GM18861 (cell line): ENCODE data around the gene FLYWCH2.

Source experiments
- ATAC-seq: cut with Tn5 transposase; IDR thresholded peaks from one replicate; pipeline ENCODE4 v1.9.1; 2021; ENCODE audit not compliant: unreplicated experiment

FLYWCH2 gene

GRCh38 chr16:2853531-2854073 lies 29.4 kb upstream of the FLYWCH2 start:
- no peak for ATAC-seq

- no peak for ATAC-seq
Measured at GRCh38 chr16:2854700-2855309, 28.2 kb upstream of the FLYWCH2 start.

DNA sequence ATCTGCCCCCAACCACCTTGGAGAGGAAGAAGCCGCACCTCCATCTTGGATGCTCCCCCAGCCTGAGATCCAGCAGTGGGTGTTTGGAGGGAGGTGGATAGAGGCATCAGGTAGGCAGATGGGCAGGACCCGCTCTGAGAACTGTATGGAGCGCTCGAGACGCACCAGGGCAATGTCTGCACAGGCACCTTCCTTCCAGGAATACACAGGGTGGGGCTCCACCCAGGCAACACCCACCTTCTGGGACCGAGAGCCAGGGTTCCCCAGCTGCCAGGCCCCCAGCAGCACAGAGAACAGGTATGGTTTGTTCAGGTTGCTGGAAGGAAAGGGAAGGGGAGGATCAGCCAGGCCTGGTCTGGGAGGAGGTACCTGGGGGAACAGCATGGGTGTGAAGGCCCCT lies 27.5 kb upstream of the FLYWCH2 start:
- ATAC-seq = no peak

- ATAC-seq = no peak
Measured at GRCh38 chr16:2856061-2856670, 26.8 kb upstream of the FLYWCH2 start.

DNA sequence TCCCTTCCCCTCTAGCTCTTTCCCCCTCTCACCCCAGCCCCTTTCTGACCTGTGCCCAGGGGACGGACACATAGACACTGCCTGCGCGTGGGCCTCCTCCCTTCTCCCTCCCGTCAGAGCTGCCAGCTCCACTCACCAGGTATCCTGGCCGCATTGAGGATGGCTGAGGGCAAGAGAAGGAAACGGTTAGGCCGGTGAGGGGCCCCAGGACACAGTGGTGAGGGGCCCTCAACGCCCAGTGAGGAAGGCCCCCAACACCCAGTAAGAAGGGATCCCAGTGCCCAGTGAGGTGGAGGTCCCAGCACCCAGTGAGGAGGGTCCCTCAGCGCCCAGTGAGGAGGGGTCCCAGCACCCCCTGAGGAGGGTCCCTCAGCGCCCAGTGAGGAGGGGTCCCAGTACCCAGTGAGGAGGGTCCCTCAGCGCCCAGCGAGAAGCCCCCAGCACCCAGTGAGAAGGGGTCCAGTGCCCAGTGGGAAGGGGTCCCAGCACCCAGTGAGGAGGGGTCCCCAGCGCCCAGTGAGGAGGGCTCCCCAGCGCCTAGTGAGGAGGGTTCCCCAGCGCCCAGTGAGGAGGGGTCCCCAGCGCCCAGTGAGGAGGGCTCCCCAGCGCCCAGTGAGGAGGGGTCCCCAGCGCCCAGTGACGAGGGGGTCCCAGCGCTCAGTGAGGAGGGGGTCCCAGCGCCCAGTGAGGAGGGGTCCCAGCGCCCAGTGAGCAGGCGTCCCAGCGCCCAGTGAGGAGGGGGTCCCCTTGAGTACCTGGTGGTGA lies 26.1 kb upstream of the FLYWCH2 start:
- no peak for ATAC-seq

DNA sequence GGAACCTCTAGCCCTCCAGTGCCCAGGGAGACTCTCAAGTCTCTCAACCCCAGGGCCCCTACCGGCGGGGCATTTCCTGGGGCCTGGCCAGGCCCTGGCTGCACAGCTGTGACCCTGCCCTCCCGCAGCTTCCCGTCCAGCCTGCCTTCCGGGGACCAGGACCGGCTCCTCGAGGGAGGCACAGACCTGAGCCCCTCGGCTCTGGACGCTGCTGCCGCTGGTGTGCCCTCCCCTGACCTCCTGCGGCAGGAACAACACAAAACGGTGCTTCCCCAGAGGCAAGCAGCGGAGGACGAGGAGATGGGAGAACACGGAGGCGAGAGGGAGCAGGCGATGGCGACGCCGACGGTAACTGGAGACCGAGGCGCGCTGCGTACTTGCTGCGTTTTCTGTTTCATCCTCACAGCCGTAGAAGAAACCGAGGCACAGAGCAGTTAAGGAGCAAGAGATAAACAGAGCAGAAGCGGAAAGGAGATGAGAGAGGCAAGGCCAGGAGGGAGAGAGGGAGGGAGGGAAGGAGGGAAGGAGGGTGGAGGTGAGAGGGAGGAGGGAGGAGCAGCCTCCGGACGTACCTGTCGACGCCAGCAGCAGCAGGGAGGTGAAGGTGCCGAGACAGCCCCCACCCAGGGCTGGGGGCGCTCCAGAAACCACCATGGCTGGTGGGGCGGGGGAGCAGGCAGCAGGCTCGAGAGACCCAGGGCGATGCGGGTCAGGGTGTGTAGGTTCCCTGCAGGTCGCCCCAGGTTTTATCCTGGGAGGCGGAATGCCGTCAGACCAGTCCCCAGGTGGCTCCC lies 25.4 kb upstream of the FLYWCH2 start, which contains the start of gene PRSS22:
PRSS22 (minus strand) TSS at position 720 of the 794 bp plus-strand sequence; CDS start at position 654, 66 bp downstream.
- no peak for ATAC-seq

DNA sequence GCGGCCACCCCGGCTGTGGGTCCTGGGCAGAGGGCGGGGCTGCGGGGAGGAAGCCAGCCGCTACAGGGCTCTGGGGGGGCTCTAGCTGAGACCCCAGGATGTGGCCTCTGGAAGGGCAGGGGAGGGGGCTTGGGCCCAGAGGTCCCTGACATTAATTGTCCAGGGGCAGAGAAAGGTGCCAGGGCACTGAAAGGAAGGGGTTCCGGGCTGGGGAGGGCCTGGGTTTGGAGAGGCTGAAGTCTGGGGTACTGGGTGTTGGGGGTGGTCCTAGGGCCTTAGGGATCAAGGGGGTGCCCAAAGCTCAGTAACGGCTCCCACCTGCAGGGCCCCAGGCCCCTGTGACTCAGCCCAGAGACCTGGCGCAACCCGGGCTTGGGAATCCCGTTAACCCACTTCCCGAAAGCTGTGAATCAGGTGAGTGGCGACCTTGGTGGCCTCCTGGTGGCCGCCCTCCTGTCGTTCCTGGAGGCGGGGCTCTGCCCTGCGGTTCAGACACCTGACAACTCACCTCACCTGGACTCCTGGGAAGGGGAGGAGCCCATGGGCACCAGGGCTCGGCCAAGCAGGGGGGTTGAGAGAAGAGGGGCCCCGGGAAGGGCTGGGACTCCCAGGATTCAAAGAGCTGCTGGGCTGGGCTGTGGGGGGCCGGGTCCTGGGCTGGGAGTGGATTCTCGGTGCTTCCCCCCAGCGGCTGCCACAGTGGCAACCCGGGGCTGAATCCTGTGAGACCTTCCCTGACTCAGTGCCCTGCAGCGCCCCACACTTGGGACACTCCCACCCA lies 24.6 kb upstream of the FLYWCH2 start:
- no peak for ATAC-seq

- ATAC-seq = no peak
Measured at GRCh38 chr16:2859686-2860265, 23.2 kb upstream of the FLYWCH2 start.

DNA sequence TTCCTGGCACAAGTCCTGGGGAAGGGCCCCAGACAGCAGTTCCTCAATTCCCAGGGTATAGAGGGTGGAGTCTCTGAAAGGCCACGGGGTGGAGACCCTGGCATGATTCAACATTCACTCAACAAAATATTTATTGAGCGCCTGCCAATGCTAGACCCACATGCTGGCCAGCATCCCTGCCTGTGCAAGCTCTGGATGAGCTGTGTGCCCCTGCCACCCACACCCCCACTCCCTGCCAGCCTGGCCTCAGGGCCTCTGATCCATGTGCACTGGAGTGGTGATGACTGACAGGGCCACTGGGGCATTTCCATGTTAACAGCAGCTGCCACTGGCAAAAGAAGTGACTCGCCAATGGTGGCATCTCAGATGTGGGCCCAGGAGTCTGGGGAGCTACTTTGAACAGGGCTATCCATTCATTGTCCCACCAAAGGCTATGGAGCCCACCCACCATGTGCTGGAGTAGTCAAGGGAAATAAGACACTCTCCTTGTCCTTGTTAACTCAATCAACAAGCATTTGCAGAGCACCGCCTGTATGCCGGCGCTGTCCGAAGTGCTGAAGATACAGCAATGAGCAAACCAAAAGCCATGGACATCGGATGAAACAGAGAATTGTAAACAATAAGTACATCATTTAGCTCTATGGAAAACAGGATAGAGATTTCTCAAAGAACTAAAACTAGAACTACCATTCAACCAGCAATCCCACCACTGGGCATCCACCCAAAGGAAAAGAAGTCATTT lies 22.0 kb upstream of the FLYWCH2 start:
- ATAC-seq = no peak

DNA sequence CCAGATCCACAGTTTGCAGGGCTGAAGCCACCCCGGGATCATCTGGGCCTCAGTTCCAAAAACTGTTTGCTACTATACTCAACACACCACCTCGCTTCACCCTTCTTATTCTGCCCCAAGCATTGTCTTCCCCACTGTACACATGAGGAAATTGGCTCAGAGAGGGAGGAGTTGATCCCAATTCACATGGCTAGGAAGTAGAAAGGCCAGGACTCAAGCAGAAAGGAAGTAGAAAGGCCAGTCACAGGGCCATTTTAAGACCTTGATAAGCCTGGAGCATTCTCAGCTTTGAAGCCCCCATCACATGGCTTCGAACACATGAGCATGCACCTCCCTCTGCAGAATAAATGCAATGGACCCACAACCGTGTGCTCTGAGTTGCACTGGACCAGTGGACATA lies 17.4 kb upstream of the FLYWCH2 start:
- no peak for ATAC-seq

GRCh38 chr16:2866431-2866830 lies 16.6 kb upstream of the FLYWCH2 start:
- no peak for ATAC-seq

DNA sequence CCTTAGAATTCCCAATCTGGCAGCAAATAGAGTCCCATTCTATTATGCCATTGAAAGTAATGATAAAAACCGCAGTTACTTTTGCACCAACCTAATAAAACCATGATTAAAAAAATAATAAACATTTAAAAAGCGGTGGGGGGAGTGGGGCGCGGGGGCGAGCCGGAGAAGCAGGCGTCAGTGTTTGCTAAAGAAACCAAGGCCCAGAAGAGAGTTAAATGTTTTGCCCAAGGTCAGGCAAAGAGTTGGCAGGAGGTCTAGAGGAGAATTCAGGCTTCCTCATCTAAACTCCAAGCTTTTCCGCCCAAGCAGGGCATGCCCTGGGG lies 15.4 kb upstream of the FLYWCH2 start:
- ATAC-seq = no peak

- ATAC-seq = peak; percentile 79
Measured at GRCh38 chr16:2867987-2868789, 14.8 kb upstream of the FLYWCH2 start.

DNA sequence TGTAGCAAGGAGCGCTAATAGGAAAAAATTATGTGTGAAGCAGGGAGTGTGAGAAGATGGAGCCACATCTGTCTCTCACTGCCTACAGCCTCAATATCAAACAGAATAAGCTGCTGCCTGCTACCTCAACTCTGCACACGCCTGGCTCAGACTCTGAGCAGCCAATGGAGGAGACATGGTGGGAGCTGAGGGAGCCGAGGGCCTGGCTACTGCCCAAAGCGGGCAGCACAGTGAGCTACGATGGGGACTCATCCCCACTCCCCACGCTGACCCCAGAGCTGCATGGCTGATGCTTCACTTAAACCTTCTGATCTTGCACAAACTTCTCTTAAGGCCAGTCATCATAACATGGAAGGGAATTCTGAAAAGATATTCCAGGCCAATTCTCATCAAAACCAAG lies 11.1 kb upstream of the FLYWCH2 start:
- no peak for ATAC-seq

DNA sequence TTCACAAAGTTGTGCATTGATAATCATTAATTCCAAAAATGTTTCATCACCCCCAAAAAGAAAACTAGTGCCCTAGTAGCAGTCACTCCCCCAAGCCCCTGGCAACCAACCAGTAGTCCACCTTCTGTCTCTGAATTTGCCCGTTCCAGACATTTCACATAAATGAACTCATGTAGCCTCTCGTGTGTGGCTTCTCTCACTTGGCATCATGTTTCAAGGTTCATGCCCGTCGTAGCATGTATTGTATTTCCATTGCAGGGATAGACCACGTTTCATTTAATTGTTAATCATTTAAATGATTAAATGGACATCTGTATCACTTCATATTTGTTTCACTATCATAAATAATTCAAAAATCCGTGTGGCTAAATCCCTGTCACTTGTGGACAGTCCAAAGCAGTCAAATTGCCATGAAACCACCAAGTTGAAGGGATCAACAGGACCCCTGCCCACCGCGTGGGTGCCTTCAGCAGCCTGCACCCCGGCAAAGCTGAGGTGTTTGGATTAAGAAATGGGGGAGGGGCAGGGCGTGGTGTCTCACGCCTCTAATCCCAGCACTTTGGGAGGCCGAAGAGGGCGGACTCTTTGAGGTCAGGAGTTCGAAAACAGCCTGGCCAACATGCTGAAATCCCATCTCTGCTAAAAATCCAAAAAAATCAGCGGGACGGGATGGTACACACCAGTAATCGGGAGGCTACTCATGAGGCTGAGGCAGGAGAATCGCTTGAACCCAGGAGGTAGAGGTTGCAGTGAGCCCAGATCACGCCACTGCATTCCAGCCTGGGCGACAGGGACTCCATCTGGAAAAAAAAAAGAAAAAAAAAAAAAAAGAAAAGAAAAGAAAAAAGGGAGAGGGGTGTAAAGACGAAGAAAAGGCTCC lies 8.7 kb upstream of the FLYWCH2 start:
- no peak for ATAC-seq

DNA sequence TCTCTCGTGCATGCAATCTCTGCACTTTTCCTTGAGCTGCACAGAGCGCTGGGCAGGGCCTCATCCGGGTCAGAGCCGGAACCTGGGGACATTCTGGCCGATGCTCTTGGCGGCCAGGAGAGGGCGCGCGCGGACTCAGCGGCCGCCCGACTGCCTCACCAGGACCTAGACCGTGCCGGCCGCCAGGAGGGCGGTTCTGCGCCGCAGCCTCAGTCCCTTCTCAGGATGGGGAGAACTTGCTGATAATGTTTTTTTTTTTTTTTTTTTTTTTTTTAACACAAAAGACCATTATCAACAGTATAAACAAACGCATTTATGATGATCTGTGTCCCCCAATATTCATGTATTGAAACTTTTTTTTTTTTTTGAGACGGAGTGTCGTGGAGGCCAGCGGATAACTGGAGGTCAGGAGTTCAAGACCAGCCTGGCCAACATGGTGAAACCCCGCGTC lies 8.1 kb upstream of the FLYWCH2 start:
- no peak for ATAC-seq

DNA sequence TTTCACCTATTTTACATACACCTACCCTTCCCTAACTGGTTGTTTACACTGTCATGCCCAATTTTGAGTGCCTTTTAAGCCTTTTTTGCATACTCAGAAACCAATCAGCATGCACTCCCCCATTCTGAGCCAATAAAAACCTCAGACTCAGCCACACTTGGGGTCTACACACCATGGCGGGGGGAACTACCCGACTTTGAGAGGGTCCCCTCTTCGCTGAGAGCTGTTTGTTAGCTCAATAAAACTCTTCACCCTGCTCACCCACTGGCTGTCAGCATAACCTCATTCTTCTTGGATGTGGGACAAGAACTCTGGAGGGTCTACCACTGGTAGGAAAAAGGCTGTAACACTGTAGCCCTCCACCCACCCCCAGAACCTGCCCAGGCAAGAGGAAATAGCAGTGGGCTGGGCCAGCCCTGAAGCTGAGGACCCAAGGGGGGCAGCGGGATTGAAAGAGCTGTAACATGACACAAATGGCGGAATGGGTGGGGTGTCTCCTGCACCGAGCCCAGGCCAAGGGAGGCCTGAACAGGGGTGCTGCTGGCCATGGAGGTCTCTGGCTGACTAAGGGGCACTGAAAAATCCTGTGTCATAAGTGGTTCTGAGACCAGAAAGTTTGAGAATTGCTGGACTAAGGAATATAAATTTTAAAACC lies 3.0 kb upstream of the FLYWCH2 start:
- no peak for ATAC-seq
